HEK293 (cell line): ENCODE results near the gene CHID1.

ENCODE experiments used
- CTCF ChIA-PET: fragments of 350-600 bp; formaldehyde crosslinking; extraction: SDS; loops from one replicate; lab custom pipeline; 2021; ENCODE audit warnings: antibody characterized with exemption; lab: Yijun Ruan, JAX
- POLR2A ChIA-PET: fragments of 300-600 bp; formaldehyde crosslinking; extraction: SDS; loops from one replicate; lab custom pipeline; 2020; ENCODE audit warnings: antibody characterized with exemption, inconsistent platforms; lab: Yijun Ruan, JAX
- H3K27ac ChIP-seq: fragments of 200-500 bp; sonication (Bioruptor generic); 2 replicates; pipeline ENCODE4 v1.5.1; 2014; ENCODE audit warnings: low read depth, low read length, control low read depth, inconsistent platforms; ENCODE audit errors: extremely low read depth
- H3K36me3 ChIP-seq, 2 experiments: fragments of 200-500 bp in 1 of 2; sonication (Bioruptor generic) in 1 of 2; 1 replicate in 1 of 2; 2 replicates in 1 of 2; pipeline ENCODE4 v1.5.1; 2014 to 2017; ENCODE audit warnings: inconsistent platforms in 2 of 2, low read length in 2 of 2; ENCODE audit not compliant: control insufficient read depth in 2 of 2, insufficient read depth in 1 of 2
- H3K4me1 ChIP-seq: fragments of 200-500 bp; sonication (Bioruptor generic); 2 replicates; pipeline ENCODE4 v1.5.1; 2014; ENCODE audit warnings: mild to moderate bottlenecking, low read length, inconsistent platforms; ENCODE audit not compliant: control insufficient read depth, insufficient read depth
- H3K4me3 ChIP-seq: 2 replicates; pipeline ENCODE4 v1.5.1; 2011; ENCODE audit warnings: low read depth, mild to moderate bottlenecking, control low read depth, low read length, moderate library complexity
- H3K9me3 ChIP-seq: fragments of 200-500 bp; sonication (Bioruptor generic); 2 replicates; pipeline ENCODE4 v1.5.1; 2014; ENCODE audit warnings: low read depth, low read length, inconsistent platforms; ENCODE audit not compliant: control insufficient read depth, insufficient read depth
- CTCF ChIP-seq: fragments of 450-650 bp; formaldehyde crosslinking; IDR thresholded peaks from 2 replicates; pipeline ENCODE4 v1.5.1; 2016; ENCODE audit warnings: missing biosample characterization, missing genetic modification characterization
- ELK4 ChIP-seq: IDR thresholded peaks from 2 replicates; pipeline ENCODE4 v1.6.1; 2011; ENCODE audit warnings: mild to moderate bottlenecking, low read depth, low read length, borderline replicate concordance
- FEZF1 ChIP-seq: fragments of 450-650 bp; formaldehyde crosslinking; IDR thresholded peaks from 2 replicates; pipeline ENCODE4 v1.5.1; 2016; ENCODE audit warnings: missing biosample characterization, missing genetic modification characterization
- GFI1B ChIP-seq: fragments of 450-650 bp; formaldehyde crosslinking; IDR thresholded peaks from 2 replicates; pipeline ENCODE4 v1.5.1; 2016; ENCODE audit warnings: missing biosample characterization, missing genetic modification characterization
- GLIS1 ChIP-seq: fragments of 450-650 bp; formaldehyde crosslinking; IDR thresholded peaks from 2 replicates; pipeline ENCODE4 v1.5.1; 2016; ENCODE audit warnings: missing biosample characterization, missing genetic modification characterization
- HOXC10 ChIP-seq: sonication (generic); formaldehyde crosslinking; IDR thresholded peaks from 2 replicates; pipeline ENCODE4 v1.8.1; 2023; ENCODE audit warnings: mild to moderate bottlenecking, missing genetic modification reagents
- HOXD13 ChIP-seq: sonication (generic); formaldehyde crosslinking; IDR thresholded peaks from 2 replicates; pipeline ENCODE4 v1.8.0; 2022; ENCODE audit warnings: missing genetic modification reagents, borderline replicate concordance
- KLF8 ChIP-seq: fragments of 450-650 bp; formaldehyde crosslinking; IDR thresholded peaks from 2 replicates; pipeline ENCODE4 v1.5.1; 2016; ENCODE audit warnings: missing biosample characterization, missing genetic modification characterization
- OSR2 ChIP-seq: fragments of 450-650 bp; formaldehyde crosslinking; IDR thresholded peaks from 2 replicates; pipeline ENCODE4 v1.5.1; 2016; ENCODE audit warnings: missing biosample characterization, missing genetic modification characterization
- PRDM1 ChIP-seq: fragments of 450-650 bp; formaldehyde crosslinking; IDR thresholded peaks from 2 replicates; pipeline ENCODE4; 2016; ENCODE audit warnings: missing biosample characterization, missing genetic modification characterization
- ZBTB21 ChIP-seq: fragments of 450-650 bp; formaldehyde crosslinking; IDR thresholded peaks from 2 replicates; pipeline ENCODE4 v1.5.1; 2017; ENCODE audit warnings: missing biosample characterization, missing genetic modification characterization
- ZBTB48 ChIP-seq: fragments of 450-650 bp; formaldehyde crosslinking; IDR thresholded peaks from 2 replicates; pipeline ENCODE4 v1.5.1; 2016; ENCODE audit warnings: missing biosample characterization, missing genetic modification characterization
- ZBTB8A ChIP-seq: fragments of 450-650 bp; formaldehyde crosslinking; IDR thresholded peaks from 2 replicates; pipeline ENCODE4 v1.5.1; 2016; ENCODE audit warnings: missing biosample characterization, missing genetic modification characterization
- ZNF133 ChIP-seq: fragments of 450-650 bp; formaldehyde crosslinking; IDR thresholded peaks from 2 replicates; pipeline ENCODE4 v1.5.1; 2016; ENCODE audit warnings: missing biosample characterization, missing genetic modification characterization
- ZNF140 ChIP-seq: fragments of 450-650 bp; formaldehyde crosslinking; IDR thresholded peaks from 2 replicates; pipeline ENCODE4 v1.5.1; 2016; ENCODE audit warnings: missing biosample characterization, missing genetic modification characterization
- ZNF211 ChIP-seq: fragments of 450-650 bp; formaldehyde crosslinking; IDR thresholded peaks from 2 replicates; pipeline ENCODE4 v1.5.1; 2016; ENCODE audit warnings: low read depth, missing biosample characterization, missing genetic modification characterization
- ZNF221 ChIP-seq: fragments of 450-650 bp; formaldehyde crosslinking; IDR thresholded peaks from 2 replicates; pipeline ENCODE4 v1.5.1; 2017; ENCODE audit warnings: missing biosample characterization, missing genetic modification characterization, borderline replicate concordance
- ZNF280C ChIP-seq: fragments of 450-650 bp; formaldehyde crosslinking; IDR thresholded peaks from 2 replicates; pipeline ENCODE4 v1.5.1; 2016; ENCODE audit warnings: missing biosample characterization, missing genetic modification characterization
- ZNF501 ChIP-seq: fragments of 450-650 bp; formaldehyde crosslinking; IDR thresholded peaks from 2 replicates; pipeline ENCODE4 v1.5.1; 2016; ENCODE audit warnings: missing biosample characterization, missing genetic modification characterization
- ZNF513 ChIP-seq: fragments of 450-650 bp; IDR thresholded peaks from 2 replicates; pipeline ENCODE4 v1.5.1; 2018; ENCODE audit warnings: missing biosample characterization, missing genetic modification characterization
- ZNF521 ChIP-seq: fragments of 450-650 bp; formaldehyde crosslinking; IDR thresholded peaks from 2 replicates; pipeline ENCODE4 v1.5.1; 2017; ENCODE audit warnings: missing biosample characterization, mild to moderate bottlenecking, missing genetic modification characterization
- ZNF580 ChIP-seq: fragments of 450-650 bp; formaldehyde crosslinking; IDR thresholded peaks from 2 replicates; pipeline ENCODE4 v1.5.1; 2016; ENCODE audit warnings: missing biosample characterization, missing genetic modification characterization
- ZNF660 ChIP-seq: fragments of 450-650 bp; IDR thresholded peaks from 2 replicates; pipeline ENCODE4 v1.5.1; 2018; ENCODE audit warnings: missing biosample characterization, mild to moderate bottlenecking, missing genetic modification characterization
- ZNF76 ChIP-seq: fragments of 450-650 bp; formaldehyde crosslinking; IDR thresholded peaks from 2 replicates; pipeline ENCODE4; 2016; ENCODE audit warnings: low read depth, missing biosample characterization, missing genetic modification characterization, borderline replicate concordance
- ZNF843 ChIP-seq: fragments of 450-650 bp; formaldehyde crosslinking; IDR thresholded peaks from 2 replicates; pipeline ENCODE4 v1.5.1; 2016; ENCODE audit warnings: missing biosample characterization, missing genetic modification characterization
- ZXDB ChIP-seq: fragments of 450-650 bp; formaldehyde crosslinking; IDR thresholded peaks from 2 replicates; pipeline ENCODE4 v1.5.1; 2016; ENCODE audit warnings: missing biosample characterization, missing genetic modification characterization

Gene CHID1

GRCh38 chr11:860234-861104, 50.1 kb downstream of the CHID1 start:
- Histone ChIP-seq H3K27ac (no peak overlapping the region; the same call in 1 of the 2 replicates), H3K4me1 (no peaks in the 10 kb centered on the region), H3K36me3 (no peaks in the 10 kb centered on the region), H3K4me3 (no peak overlapping the region), H3K9me3 (no peaks in the 10 kb centered on the region)
- ChIA-PET POLR2A (interaction anchor here (0.6 to 1.8 kb wide), 5 partner anchors 16 to 107 kb away, joined by 3 to 11 read pairs (median 3); partner anchors contain the start of gene TSPAN4), CTCF (interaction anchor here (0.7 to 1.6 kb wide), 4 partner anchors 12 to 342 kb away, joined by 3 to 5 read pairs (median 3); no protein-coding TSS in a partner anchor)
- TF ChIP-seq ZNF221 (tag by site-specific recombination) (no peak), ZNF521 (tag by site-specific recombination) (no peak), GLIS1 (tag by site-specific recombination) (0 out of 2 replicates have a peak, but pooled peaks have one; percentile 13), ZNF280C (tag by site-specific recombination) (no peak), ZNF580 (no peak), ZNF660 (tag by site-specific recombination) (no peak), ZNF133 (tag by site-specific recombination) (no peak), HOXC10 (no peak), ELK4 (no peak), PRDM1 (tag by site-specific recombination) (no peak), KLF8 (tag by site-specific recombination) (0 out of 2 replicates have a peak, but pooled peaks have one; percentile 16), HOXD13 (no peak), FEZF1 (tag by site-specific recombination) (no peak), ZNF843 (tag by site-specific recombination) (0 out of 2 replicates have a peak, but pooled peaks have one; percentile 3)

- H3K36me3 ChIP-seq = no peaks in the 10 kb centered on the region
- no peaks in the 10 kb centered on the region for H3K4me1 ChIP-seq
- ChIA-PET POLR2A (interaction anchor here (0.6 to 1.8 kb wide), 5 partner anchors 15 to 106 kb away, joined by 3 to 11 read pairs (median 3); partner anchors contain the start of gene TSPAN4), CTCF (interaction anchor here (0.5 to 1.6 kb wide), 3 partner anchors 12 to 228 kb away, joined by 3 to 5 read pairs (median 3); no protein-coding TSS in a partner anchor)
- no peak overlapping the region for H3K4me3 ChIP-seq
- H3K27ac ChIP-seq = no peak overlapping the region; the same call in 1 of the 2 replicates
- H3K9me3 ChIP-seq = no peaks in the 10 kb centered on the region
- TF ChIP-seq ZNF76 (tag by site-specific recombination) = no peak
- TF ChIP-seq ZBTB21 (tag by site-specific recombination) = no peak
- TF ChIP-seq GFI1B (tag by site-specific recombination) = no peak
- TF ChIP-seq OSR2 (tag by site-specific recombination) = no peak; the same call in 1 of the 2 replicates
- no peak for TF ChIP-seq ZBTB48 (tag by site-specific recombination)
- TF ChIP-seq ZBTB8A (tag by site-specific recombination) = peak; percentile 76
- no peak for TF ChIP-seq ZNF513 (tag by site-specific recombination)
- TF ChIP-seq ZNF211 (tag by site-specific recombination) = no peak
- TF ChIP-seq CTCF (tag by site-specific recombination) = 0 out of 2 replicates have a peak, but pooled peaks have one; percentile 8
- TF ChIP-seq ZXDB (tag by site-specific recombination) = no peak
- no peak for TF ChIP-seq ZNF501 (tag by site-specific recombination)
- no peak for TF ChIP-seq ZNF140 (tag by site-specific recombination)
- TF ChIP-seq KLF8 (tag by site-specific recombination) = peak; percentile 24; the same call in 1 of the 2 replicates
Measured at GRCh38 chr11:859394-860131, 51.0 kb downstream of the CHID1 start.
